NCI-H526 treated with DMSO at 0.1 percent for 48 hours (cell line): Measurements from ENCODE around the gene MGMT.

ENCODE experiments used
- DNase-seq: peaks from one replicate; lab custom pipeline; 2025; lab: John Stamatoyannopoulos, UW

Gene MGMT

DNA sequence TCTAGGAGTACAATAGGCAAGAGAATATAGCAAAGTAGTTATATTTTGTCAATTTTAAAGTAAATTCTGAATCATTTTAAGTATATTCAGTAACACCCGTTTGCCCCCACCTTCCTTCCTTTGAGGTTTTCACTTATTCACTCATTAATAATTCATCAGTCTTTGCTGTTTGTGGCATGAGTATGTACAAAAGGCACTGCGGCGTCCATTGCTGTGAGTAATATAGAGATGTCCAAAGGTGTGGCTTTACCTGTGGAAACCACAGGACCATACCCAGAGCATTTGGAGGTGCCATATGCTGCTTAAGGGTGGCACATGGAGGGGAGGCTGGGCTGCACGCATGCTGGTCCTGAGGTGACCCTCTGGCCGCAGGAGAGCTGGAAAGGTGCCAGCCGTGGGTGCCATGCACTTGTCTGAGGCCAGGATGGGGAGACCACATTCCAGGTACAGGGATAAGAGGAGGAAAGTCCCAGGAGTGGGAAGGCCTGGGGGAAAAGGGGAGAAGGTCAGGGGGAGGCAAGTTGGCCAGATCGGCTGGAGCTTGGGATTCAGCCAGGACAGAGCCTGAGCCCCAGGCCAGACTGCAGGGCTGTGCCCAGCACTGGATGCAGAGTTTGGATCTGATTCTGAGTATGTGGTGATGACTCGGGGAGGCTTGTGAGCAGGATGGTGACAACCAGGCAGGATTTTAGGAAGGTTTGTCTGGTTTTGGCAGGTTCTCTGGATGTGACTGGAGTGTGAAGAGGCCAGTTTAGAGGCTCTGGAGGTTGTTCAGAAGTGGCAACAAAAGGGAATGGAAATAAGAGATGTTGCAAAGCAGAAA, 223.4 kb downstream of the MGMT start:
- no peak for DNase-seq

- no peak for DNase-seq
These were observed 225.7 kb downstream of the MGMT start for GRCh38 chr10:129692695-129693094.

DNA sequence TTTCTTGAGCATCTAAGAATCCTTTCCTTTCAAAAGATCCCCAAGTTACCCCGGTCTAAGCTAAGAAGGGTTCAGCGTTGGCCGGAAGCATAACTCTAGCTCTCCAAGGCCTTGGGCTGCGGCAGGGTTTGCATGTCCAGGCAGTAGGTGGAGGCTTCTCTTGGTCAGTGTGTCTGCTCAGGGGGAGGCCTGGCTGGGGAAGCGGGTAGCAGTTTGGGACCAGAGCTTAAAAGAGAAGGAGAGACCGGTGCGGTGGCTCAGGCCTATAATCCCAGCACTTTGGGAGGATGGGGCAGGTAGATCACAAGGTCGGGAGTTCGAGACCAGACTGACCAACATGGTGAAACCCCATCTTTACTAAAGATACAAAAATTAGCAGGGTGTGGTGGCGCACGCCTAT, 226.3 kb downstream of the MGMT start:
- no peak for DNase-seq

DNA sequence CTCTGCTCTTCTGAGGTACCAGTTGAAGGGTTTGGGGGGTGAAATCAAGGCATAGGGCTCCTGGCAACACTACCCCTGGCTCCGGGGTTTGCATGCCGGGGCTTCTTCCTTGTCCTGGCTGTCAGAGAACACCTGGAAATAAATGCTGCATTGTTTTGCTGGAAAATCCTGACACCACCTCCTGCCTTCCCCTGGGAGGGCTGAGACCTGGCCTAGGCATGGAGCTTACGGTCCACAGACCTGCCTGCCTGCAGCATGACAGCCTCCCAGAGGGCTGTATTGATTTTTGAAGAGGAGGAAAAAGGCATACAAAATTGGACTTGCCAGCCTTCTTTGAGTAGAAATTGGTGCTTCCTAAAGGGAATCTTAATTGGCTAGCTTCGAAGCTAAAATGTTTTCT, 227.1 kb downstream of the MGMT start:
- no peak for DNase-seq

DNA sequence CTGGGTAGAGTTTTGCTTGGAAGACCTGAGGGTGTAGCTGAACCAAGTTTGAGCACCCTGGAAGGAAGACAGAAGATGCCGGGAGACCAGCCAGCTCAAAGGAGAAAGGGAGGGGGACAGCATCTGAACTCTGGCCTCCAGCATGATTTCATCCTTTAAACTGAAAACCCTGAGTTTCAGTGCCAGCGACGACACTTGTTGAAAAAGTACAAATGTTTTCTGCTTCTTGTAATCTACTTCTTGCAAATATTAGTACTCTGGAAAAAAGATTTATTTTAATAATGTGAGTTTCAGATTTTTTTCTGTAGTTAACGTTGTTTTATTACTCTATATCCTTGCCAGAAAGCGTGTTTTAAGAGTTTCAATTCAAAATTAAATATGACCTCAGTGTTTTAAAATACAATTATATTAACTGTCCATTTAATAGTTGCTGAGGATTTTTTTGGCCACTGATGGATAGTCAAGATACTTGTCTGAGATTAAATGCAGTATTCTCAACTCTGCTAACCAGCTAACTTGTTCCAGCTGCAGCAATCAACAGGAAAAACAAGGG, 227.7 kb downstream of the MGMT start:
- DNase-seq = no peak

- DNase-seq = no peak
These were observed 228.6 kb downstream of the MGMT start for GRCh38 chr10:129695671-129696070.

GRCh38 chr10:129696636-129697035, 229.6 kb downstream of the MGMT start:
- DNase-seq = no peak

- DNase-seq = no peak
These were observed 230.6 kb downstream of the MGMT start for GRCh38 chr10:129697463-129698247.

- DNase-seq = no peak
These were observed 232.8 kb downstream of the MGMT start for GRCh38 chr10:129699722-129700340.

DNA sequence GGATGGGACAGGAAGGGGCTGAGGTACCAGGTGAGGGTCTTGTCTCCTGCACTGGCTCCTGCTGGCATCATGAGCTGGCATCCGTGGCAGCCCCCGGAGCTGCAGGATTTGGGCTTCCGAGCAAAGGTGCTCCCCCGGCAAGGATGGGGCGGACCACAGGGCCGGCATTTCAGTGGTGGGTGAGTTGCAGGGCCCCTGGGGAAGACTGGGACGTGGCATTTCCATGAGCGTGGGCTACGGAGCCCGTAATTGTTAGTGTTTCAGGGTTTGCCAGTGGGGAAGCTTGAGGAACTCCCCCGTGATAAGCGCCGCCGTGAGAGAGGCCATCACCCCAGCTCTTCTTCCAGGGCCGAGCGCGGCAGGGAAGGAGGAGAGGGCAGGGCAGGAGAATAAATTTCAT, 235.6 kb downstream of the MGMT start:
- no peak for DNase-seq

- no peak for DNase-seq
These were observed 236.5 kb downstream of the MGMT start for GRCh38 chr10:129703287-129704137.

- DNase-seq = no peak
These were observed 237.2 kb downstream of the MGMT start for GRCh38 chr10:129704225-129704624.

DNA sequence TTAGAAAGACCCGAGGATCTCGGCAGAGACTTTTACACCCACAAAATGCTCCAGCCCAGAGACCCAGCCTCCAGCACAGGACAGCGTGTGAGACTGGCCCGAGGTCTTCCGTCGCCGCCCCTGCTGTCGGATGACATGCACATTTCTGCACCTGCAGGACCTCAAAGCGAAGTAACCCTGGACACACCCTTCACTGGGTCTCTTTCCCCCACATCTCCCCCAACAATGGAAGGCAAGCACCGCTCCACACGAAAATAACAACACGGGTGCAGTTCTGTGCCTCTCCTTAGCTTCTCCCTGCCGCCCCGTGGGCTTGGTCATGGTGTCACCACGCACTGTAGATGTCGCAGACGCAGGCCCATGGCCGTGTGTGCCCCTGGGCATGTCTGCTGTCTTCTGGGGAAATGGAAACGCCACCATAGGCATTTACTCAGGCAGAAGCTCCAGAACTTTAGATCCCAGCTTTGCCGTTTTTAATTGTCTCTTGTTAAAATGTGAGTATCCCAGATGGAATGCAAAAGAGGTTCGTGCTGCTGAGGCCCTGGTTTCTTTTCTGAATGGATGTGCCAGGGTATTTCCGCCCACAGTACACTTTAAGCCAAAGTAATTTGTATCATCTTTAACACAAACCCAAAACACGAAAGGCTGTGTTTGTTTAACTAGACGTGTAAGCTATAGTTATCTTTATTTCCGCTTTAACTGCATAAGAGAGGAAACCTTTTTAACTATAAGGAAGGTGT, 237.9 kb downstream of the MGMT start:
- DNase-seq = no peak

- no peak for DNase-seq
These were observed 238.6 kb downstream of the MGMT start for GRCh38 chr10:129705676-129706075.

GRCh38 chr10:129706081-129706480, 239.0 kb downstream of the MGMT start:
- DNase-seq = no peak

- DNase-seq = no peak
These were observed 239.5 kb downstream of the MGMT start for GRCh38 chr10:129706523-129706922.

- DNase-seq = no peak
These were observed 240.7 kb downstream of the MGMT start for GRCh38 chr10:129707406-129708388.

DNA sequence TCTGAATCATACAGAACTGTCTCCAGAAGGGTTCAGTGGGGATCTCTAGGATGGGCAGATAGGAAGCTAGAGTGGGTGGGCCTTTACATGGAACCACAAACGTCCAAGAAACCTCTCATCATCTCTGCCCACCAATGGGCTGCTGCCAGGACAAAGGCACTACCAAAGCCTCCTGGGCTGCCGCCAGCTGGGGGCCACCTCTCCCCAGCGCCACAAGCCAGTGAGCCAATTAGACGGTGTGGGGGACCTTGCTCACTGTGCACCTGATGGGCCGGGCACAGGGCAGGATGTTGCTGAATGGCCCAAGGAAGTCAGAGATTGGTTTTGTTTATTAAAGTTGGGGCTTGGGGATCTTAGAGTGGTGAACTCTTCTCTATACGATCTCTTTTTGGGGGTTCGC, 242.1 kb downstream of the MGMT start:
- no peak for DNase-seq

DNA sequence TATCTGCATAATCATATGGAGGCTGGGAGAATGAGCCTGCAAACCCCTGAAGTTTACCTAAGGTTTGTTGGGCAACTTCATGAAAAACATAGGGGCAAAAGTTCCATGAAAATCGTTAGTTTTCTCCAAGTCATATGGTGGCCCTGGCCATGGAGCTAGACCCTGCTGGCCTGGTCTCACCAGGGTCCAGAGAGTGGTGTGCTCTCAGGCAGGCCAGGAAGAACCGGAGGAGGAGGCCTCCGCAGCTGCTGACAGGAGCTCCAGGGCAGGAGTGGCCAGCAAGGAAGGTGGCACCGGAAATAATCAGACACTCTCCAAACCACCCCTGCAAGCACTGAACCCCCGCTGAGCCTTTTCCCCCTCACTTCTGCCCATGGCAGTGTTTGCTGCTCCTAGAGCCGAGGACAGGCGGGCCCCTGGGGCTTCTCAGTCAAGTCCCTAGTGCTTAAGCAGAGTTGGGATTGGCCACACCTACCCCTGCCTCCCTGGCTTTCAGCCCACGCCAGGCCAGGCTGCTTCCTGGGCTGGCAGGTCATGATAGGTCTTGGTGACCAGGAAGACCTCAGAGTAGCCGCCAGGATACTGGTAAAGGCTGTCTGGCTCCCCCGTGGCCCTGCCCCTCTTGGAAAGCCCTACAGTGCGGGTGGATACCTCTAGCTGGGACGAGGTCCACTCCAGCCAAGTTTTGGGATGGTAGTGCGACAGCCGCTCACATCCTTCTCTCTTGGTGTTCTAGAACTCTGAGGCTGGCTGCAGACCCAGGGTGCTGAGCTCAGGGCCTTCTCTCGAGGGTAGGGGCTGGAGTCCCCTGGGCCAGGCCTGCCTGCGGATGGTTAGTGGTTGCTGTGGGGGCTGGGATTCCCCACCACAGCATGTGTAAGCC, 242.8 kb downstream of the MGMT start:
- no peak for DNase-seq
